SK-N-SH (cell line): ENCODE measurements around the gene IRX5. TPM values are rescaled to one million over a fixed set of nuclear protein-coding genes. Genes with fewer than 3 reads are reported as not detected.
A peak's percentile ranks its signal among the peaks of the same experiment; 100 is the strongest.

Source experiments
- CTCF ChIA-PET: fragments of 300-600, 350-600 bp; formaldehyde crosslinking; extraction: SDS; loops from one replicate; lab custom pipeline; 2021; lab: Yijun Ruan, JAX
- POLR2A ChIA-PET: fragments of 350-600 bp; sonication (Branson Sonifier 250); formaldehyde crosslinking; extraction: SDS; loops from one replicate; lab custom pipeline; 2020; ENCODE audit warnings: antibody characterized with exemption, inconsistent platforms; lab: Yijun Ruan, JAX
- DNase-seq: peaks from one replicate; pipeline ENCODE4 v3.0.0; 2012
- H2AFZ ChIP-seq: fragments of 200-600 bp; sonication (generic); 2 replicates; pipeline ENCODE4 v1.8.1; 2016; ENCODE audit warnings: antibody characterized with exemption, mild to moderate bottlenecking, low read depth
- H3F3A ChIP-seq: fragments of 200-600 bp; sonication (generic); replicated peaks from 2 replicates; pipeline ENCODE3; 2016; ENCODE audit warnings: antibody characterized with exemption, mild to moderate bottlenecking; ENCODE audit not compliant: insufficient read depth
- H3K27ac ChIP-seq, 2 experiments: fragments of 200-500 bp in 1 of 2; fragments of 200-600 bp in 1 of 2; sonication (Bioruptor generic) in 1 of 2; sonication (generic), shearing (Covaris generic) in 1 of 2; 2 replicates each; pipeline versions ENCODE4 v1.5.1 to v1.6.1; 2014 to 2016; ENCODE audit warnings: low read depth in 2 of 2, inconsistent platforms in 1 of 2, low read length in 1 of 2, mild to moderate bottlenecking in 1 of 2, mixed read lengths in 1 of 2
- H3K27me3 ChIP-seq: fragments of 200-600 bp; sonication (generic), shearing (Covaris generic); 2 replicates; pipeline ENCODE4 v1.6.1; 2016; ENCODE audit warnings: mixed run types; ENCODE audit not compliant: insufficient read depth
- H3K36me3 ChIP-seq, 2 experiments: fragments of 200-500 bp in 1 of 2; fragments of 200-600 bp in 1 of 2; sonication (Bioruptor generic) in 1 of 2; sonication (generic) in 1 of 2; replicated peaks in 1 of 2; 2 replicates each; pipeline versions ENCODE3 to v1.5.1; 2014 to 2016; ENCODE audit warnings: low read length in 1 of 2, mild to moderate bottlenecking in 1 of 2; ENCODE audit not compliant: insufficient read depth in 2 of 2, control insufficient read depth in 1 of 2
- H3K4me1 ChIP-seq, 2 experiments: fragments of 200-500 bp in 1 of 2; fragments of 200-600 bp in 1 of 2; sonication (Bioruptor generic) in 1 of 2; sonication (generic), shearing (Covaris generic) in 1 of 2; 2 replicates each; pipeline versions ENCODE4 v1.5.1 to v1.6.1; 2014 to 2016; ENCODE audit warnings: low read depth in 1 of 2, low read length in 1 of 2, mixed run types in 1 of 2; ENCODE audit not compliant: insufficient read depth in 2 of 2, control insufficient read depth in 1 of 2
- H3K4me2 ChIP-seq: fragments of 200-600 bp; sonication (generic), shearing (Covaris generic); 2 replicates; pipeline ENCODE4 v1.6.1; 2017; ENCODE audit warnings: mixed run types
- H3K4me3 ChIP-seq, 2 experiments: fragments of 200-500 bp in 1 of 2; fragments of 200-600 bp in 1 of 2; sonication (Bioruptor generic) in 1 of 2; sonication (generic), shearing (Covaris generic) in 1 of 2; 2 replicates each; pipeline versions ENCODE4 v1.5.1 to v1.8.1; 2014 to 2016; ENCODE audit warnings: low read depth in 2 of 2, inconsistent platforms in 1 of 2, low read length in 1 of 2, mild to moderate bottlenecking in 1 of 2, mixed read lengths in 1 of 2, moderate library complexity in 1 of 2
- H3K79me2 ChIP-seq: fragments of 200-600 bp; sonication (generic); 2 replicates; pipeline ENCODE4 v1.8.1; 2017; ENCODE audit warnings: mild to moderate bottlenecking; ENCODE audit not compliant: insufficient read depth
- H3K9ac ChIP-seq: fragments of 200-600 bp; sonication (generic); 2 replicates; pipeline ENCODE4 v1.6.1; 2017; ENCODE audit warnings: mixed run types
- H3K9me2 ChIP-seq: fragments of 200-600 bp; sonication (generic); 2 replicates; pipeline ENCODE4 v1.6.1; 2017; ENCODE audit warnings: mixed run types
- H3K9me3 ChIP-seq: fragments of 200-600 bp; sonication (generic); 2 replicates; pipeline ENCODE4 v1.6.1; 2017; ENCODE audit warnings: mixed run types, mild to moderate bottlenecking, moderate library complexity
- H4K20me1 ChIP-seq: fragments of 200-600 bp; sonication (generic); 2 replicates; pipeline ENCODE4 v1.6.1; 2017; ENCODE audit warnings: mild to moderate bottlenecking, mixed run types; ENCODE audit not compliant: insufficient read depth
- EZH2phosphoT487 ChIP-seq: fragments of 200-600 bp; sonication (generic); IDR thresholded peaks from 2 replicates; pipeline ENCODE4 v1.6.1; 2017; ENCODE audit warnings: low read depth, mixed run types, mild to moderate bottlenecking, antibody characterized with exemption, moderate library complexity, borderline replicate concordance
- FOSL2 ChIP-seq: IDR thresholded peaks from 2 replicates; pipeline ENCODE4 v1.4.0; 2012; ENCODE audit warnings: low read depth, mild to moderate bottlenecking, moderate library complexity, borderline replicate concordance
- FOXM1 ChIP-seq: IDR thresholded peaks from 2 replicates; pipeline ENCODE4 v1.4.0; 2012; ENCODE audit warnings: low read depth, mild to moderate bottlenecking
- JUND ChIP-seq: IDR thresholded peaks from 2 replicates; pipeline ENCODE4 v1.4.0; 2012
- MEF2A ChIP-seq: IDR thresholded peaks from 2 replicates; pipeline ENCODE4 v1.4.0; 2012; ENCODE audit warnings: low read depth, borderline replicate concordance
- PBX3 ChIP-seq: IDR thresholded peaks from 2 replicates; pipeline ENCODE4; 2012
- REST ChIP-seq: IDR thresholded peaks from 2 replicates; pipeline ENCODE4 v1.6.1; 2012; ENCODE audit warnings: mild to moderate bottlenecking, low read depth, low read length, moderate library complexity
- TAF1 ChIP-seq: IDR thresholded peaks from 2 replicates; pipeline ENCODE4 v1.6.1; 2012; ENCODE audit warnings: low read depth, mild to moderate bottlenecking, low read length, moderate library complexity, borderline replicate concordance
- TCF12 ChIP-seq: IDR thresholded peaks from 2 replicates; pipeline ENCODE4 v1.4.0; 2012
- YY1 ChIP-seq: IDR thresholded peaks from 2 replicates; pipeline ENCODE4 v1.4.0; 2012; ENCODE audit warnings: low read depth, mild to moderate bottlenecking
- WGBS: methylation state at CpG from one replicate; pipeline ENCODE4 v1.1.6; 2017; ENCODE audit warnings: low lambda C conversion rate; 5-methylcytosine and 5-hydroxymethylcytosine counted together
- polyA plus RNA-seq, 3 experiments: library from polyadenylated mRNA; depleted of rRNA; stranded (reverse); fragments of >200 nt; gene quantifications; 2 replicates each; pipeline ENCODE4 v1.2.3, GENCODE V29; 2012

IRX5 gene
- polyA plus RNA-seq, 1 of the 3 experiments (the other 2 are of a cell fraction) = 1.4 TPM

GRCh38 chr16:54926166-54926838 lies 4.4 kb upstream of the IRX5 start:
- no peak for DNase-seq
- WGBS = 49% methylated on average over 4 of the region's 4 CpGs
- H3K4me1 ChIP-seq = peaks cover 22% of the 10 kb centered on the region in 2 experiments; a peak in 3 of 4 replicates
- H3K79me2 ChIP-seq = peaks cover 47% of the 10 kb centered on the region
- H3K4me2 ChIP-seq = peak overlapping the region; percentile 79
- H3K27ac ChIP-seq = peak overlapping the region; percentile 6 to 81; a peak in 3 of 4 replicates
- POLR2A ChIA-PET = no interaction called here
- H3K9me3 ChIP-seq = no peaks in the 10 kb centered on the region
- peak overlapping the region; percentile 29; the same call in 1 of the 2 replicates for H2AFZ ChIP-seq
- no peaks in the 10 kb centered on the region for H3K9me2 ChIP-seq
- peaks cover 32% of the 10 kb centered on the region for H3F3A ChIP-seq
- H3K4me3 ChIP-seq = peak overlapping the region in 1 of 2 experiments; percentile 89; a peak in 2 of 4 replicates
- CTCF ChIA-PET = interaction anchor here (0.5 to 1.7 kb wide), 2 partner anchors 8 to 1034 kb away, joined by 3 to 5 read pairs; no protein-coding TSS in a partner anchor
- H3K9ac ChIP-seq = peak overlapping the region; percentile 84; the same call in 1 of the 2 replicates
- H4K20me1 ChIP-seq = peaks cover 32% of the 10 kb centered on the region
- TF ChIP-seq EZH2phosphoT487 (no peak), YY1 (peak; percentile 48; the same call in 1 of the 2 replicates), JUND (peak; percentile 55), REST (no peak), MEF2A (peak; percentile 60; the same call in 1 of the 2 replicates), FOSL2 (peak; percentile 69), TAF1 (no peak), PBX3 (peak; percentile 12; the same call in 1 of the 2 replicates), FOXM1 (no peak), TCF12 (peak; percentile 47)
- no peaks in the 10 kb centered on the region for H3K27me3 ChIP-seq
- peaks cover 4 to 10% of the 10 kb centered on the region in 2 experiments for H3K36me3 ChIP-seq
